Chondrocyte (in vitro differentiated cells): ENCODE results near the gene NCAPG2. TPM values are rescaled to one million over a fixed set of nuclear protein-coding genes. Genes with fewer than 3 reads are reported as not detected.

Experiments
- DNase-seq: peaks from one replicate; pipeline ENCODE4 v3.0.0; 2021; ENCODE audit warnings: mixed read lengths, low spot score
- H3K27ac Mint-ChIP-seq: one replicate; pipeline ENCODE4 v1.8.0; 2021; ENCODE audit warnings: mild to moderate bottlenecking, moderate library complexity, mixed read lengths; ENCODE audit not compliant: unreplicated experiment
- H3K27me3 Mint-ChIP-seq: 2 replicates; pipeline ENCODE4 v1.8.0; 2021; ENCODE audit warnings: low read depth, mixed read lengths
- H3K36me3 Mint-ChIP-seq: 2 replicates; pipeline ENCODE4 v1.8.0; 2021; ENCODE audit warnings: low read depth, mixed read lengths
- H3K4me1 Mint-ChIP-seq: 2 replicates; pipeline ENCODE4 v1.8.0; 2021; ENCODE audit warnings: low read depth, mild to moderate bottlenecking, mixed read lengths
- H3K4me3 Mint-ChIP-seq: one replicate; pipeline ENCODE4 v1.8.0; 2021; ENCODE audit warnings: mild to moderate bottlenecking, moderate library complexity, mixed read lengths; ENCODE audit not compliant: unreplicated experiment
- H3K9me3 Mint-ChIP-seq: 2 replicates; pipeline ENCODE4 v1.8.0; 2021; ENCODE audit warnings: low read depth, mixed read lengths
- CTCF ChIP-seq: fragments of 200-600 bp; sonication (generic); IDR thresholded peaks from 2 replicates; pipeline ENCODE4 v1.5.0; 2021; ENCODE audit warnings: antibody characterized with exemption, mild to moderate bottlenecking, moderate library complexity
- total RNA-seq: library from RNA; stranded (reverse); gene quantifications from 3 replicates; pipeline ENCODE4 v1.2.1, GENCODE V29; 2021

NCAPG2 gene
- total RNA-seq, 1 donor from 2014 or later = 13.0 TPM

GRCh38 chr7:158585721-158586498, 118.7 kb downstream of the NCAPG2 start:
- H3K27ac Mint-ChIP-seq = no peak overlapping the region
- peaks cover 30% of the 10 kb centered on the region for H3K27me3 Mint-ChIP-seq
- TF ChIP-seq CTCF = no peak
- DNase-seq = peak; percentile 57
- H3K9me3 Mint-ChIP-seq = peaks cover 3% of the 10 kb centered on the region
- peak overlapping the region; percentile 47 for H3K4me3 Mint-ChIP-seq
- peaks cover 3% of the 10 kb centered on the region for H3K4me1 Mint-ChIP-seq
- no peaks in the 10 kb centered on the region for H3K36me3 Mint-ChIP-seq

DNA sequence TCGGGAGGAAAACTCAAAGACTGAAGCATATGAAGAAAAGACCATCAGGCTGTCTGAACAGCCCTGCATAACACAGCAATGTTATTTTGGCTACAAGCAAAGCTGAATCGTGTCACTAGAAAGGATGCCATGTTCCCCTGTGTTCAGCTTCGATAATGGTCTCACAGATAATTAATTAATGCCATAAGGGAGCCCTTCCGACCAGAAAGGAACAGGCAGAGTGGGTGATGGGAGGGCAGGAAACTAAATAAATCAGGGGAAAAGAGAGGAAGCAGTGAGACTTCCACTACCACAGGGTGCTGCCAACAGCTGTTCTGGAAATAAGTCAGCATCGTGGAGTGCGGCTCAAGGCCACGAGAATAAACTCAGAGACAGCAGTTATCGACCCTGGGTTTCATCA, 120.2 kb downstream of the NCAPG2 start:
- H3K9me3 Mint-ChIP-seq = peaks cover 18% of the 10 kb centered on the region
- DNase-seq = no peak
- H3K36me3 Mint-ChIP-seq = peaks cover 2% of the 10 kb centered on the region
- TF ChIP-seq CTCF = no peak
- peaks cover 3% of the 10 kb centered on the region for H3K4me1 Mint-ChIP-seq
- H3K4me3 Mint-ChIP-seq = no peak overlapping the region
- H3K27ac Mint-ChIP-seq = no peak overlapping the region
- H3K27me3 Mint-ChIP-seq = peaks cover 30% of the 10 kb centered on the region

DNA sequence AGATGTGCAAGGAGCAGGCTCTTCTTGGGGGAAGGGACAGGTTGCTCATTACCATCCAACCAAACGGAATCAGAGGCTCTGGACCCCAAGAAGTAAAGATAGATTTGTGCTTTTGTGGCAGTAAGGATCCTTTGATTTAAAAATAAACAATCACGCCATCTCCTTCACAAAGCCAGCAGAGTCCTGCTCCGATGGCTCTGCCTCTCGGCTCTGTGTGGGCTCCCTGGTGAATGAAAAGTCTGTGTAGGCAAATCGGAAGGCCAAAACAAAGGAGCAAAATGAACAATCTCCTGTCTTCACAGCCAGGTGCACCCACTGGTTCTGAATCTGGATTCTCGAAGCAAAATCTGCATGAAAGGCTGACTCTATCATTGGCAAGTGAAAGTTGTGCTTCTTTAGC, 120.8 kb downstream of the NCAPG2 start:
- TF ChIP-seq CTCF = no peak
- Mint-ChIP-seq H3K4me3 (no peak overlapping the region), H3K36me3 (peaks cover 2% of the 10 kb centered on the region), H3K27ac (no peak overlapping the region), H3K27me3 (peaks cover 27% of the 10 kb centered on the region), H3K4me1 (peaks cover 3% of the 10 kb centered on the region), H3K9me3 (peaks cover 21% of the 10 kb centered on the region)
- DNase-seq = no peak

GRCh38 chr7:158583143-158583542, 121.5 kb downstream of the NCAPG2 start:
- Mint-ChIP-seq H3K4me1 (peaks cover 3% of the 10 kb centered on the region), H3K9me3 (peaks cover 21% of the 10 kb centered on the region), H3K36me3 (peaks cover 2% of the 10 kb centered on the region), H3K27me3 (peaks cover 25% of the 10 kb centered on the region), H3K4me3 (no peak overlapping the region), H3K27ac (no peak overlapping the region)
- TF ChIP-seq CTCF = no peak
- no peak for DNase-seq

DNA sequence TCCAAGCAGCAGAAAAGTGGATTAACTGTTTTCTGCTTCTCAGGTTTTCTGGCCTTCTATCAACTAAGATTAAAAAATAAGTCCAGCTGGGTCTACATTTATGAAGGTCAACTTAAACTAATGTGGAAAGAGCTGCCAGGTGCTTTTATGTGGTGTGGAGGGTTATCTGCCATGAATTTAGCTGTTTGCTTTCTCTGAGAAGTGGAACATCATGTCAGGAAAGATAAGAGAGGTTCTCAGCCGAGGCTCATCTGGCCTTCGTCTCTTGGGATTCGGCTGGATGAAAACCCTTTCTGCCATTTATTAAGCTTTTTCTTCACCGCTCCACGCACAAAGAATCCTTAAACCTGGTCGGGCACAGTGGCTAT, 122.5 kb downstream of the NCAPG2 start:
- DNase-seq = no peak
- Mint-ChIP-seq H3K4me1 (peaks cover 3% of the 10 kb centered on the region), H3K27ac (no peak overlapping the region), H3K27me3 (peaks cover 25% of the 10 kb centered on the region), H3K9me3 (peaks cover 21% of the 10 kb centered on the region), H3K36me3 (peaks cover 2% of the 10 kb centered on the region), H3K4me3 (no peak overlapping the region)
- no peak for TF ChIP-seq CTCF
